ENCODE results near the gene CCDC148. TPM values are rescaled to one million over a fixed set of nuclear protein-coding genes. Genes with fewer than 3 reads are reported as not detected.

The CCDC148 gene
- total RNA-seq, 1 donor from 2014 or later, result 0.30 TPM

GRCh38 chr2:158276619-158277471 is 179.7 kb downstream of the CCDC148 start:
- intact Hi-C loops (cut with micrococcal nuclease), result no loop called here
- no peaks in the 10 kb centered on the region for H3K36me3 ChIP-seq
- no peak overlapping the region for H3K4me3 ChIP-seq
- no peaks in the 10 kb centered on the region for H3K9me3 ChIP-seq (replicated peaks)
- no peak overlapping the region for H3K27ac ChIP-seq (replicated peaks)
- no peak for DNase-seq
- no peak for TF ChIP-seq CTCF (IDR thresholded peaks at IDR 0.05; ENCODE audit: borderline replicate concordance)
- no peaks in the 10 kb centered on the region for H3K4me1 ChIP-seq
- no peaks in the 10 kb centered on the region for H3K27me3 ChIP-seq (ENCODE audit: low read depth)

GRCh38 chr2:158273791-158274190 is 182.8 kb downstream of the CCDC148 start:
- H3K4me1 ChIP-seq, result no peaks in the 10 kb centered on the region
- no peak for TF ChIP-seq CTCF (IDR thresholded peaks at IDR 0.05; ENCODE audit: borderline replicate concordance)
- no peak for DNase-seq
- no peaks in the 10 kb centered on the region for H3K27me3 ChIP-seq (ENCODE audit: low read depth)
- H3K4me3 ChIP-seq, result no peak overlapping the region
- H3K27ac ChIP-seq (replicated peaks), result no peak overlapping the region
- H3K36me3 ChIP-seq, result no peaks in the 10 kb centered on the region
- intact Hi-C loops (cut with micrococcal nuclease), result no loop called here
- no peaks in the 10 kb centered on the region for H3K9me3 ChIP-seq (replicated peaks)

- intact Hi-C loops (cut with micrococcal nuclease), result no loop called here
- H3K4me1 ChIP-seq, result no peaks in the 10 kb centered on the region
- H3K9me3 ChIP-seq (replicated peaks), result no peaks in the 10 kb centered on the region
- DNase-seq, result no peak
- no peak overlapping the region for H3K4me3 ChIP-seq
- no peaks in the 10 kb centered on the region for H3K36me3 ChIP-seq
- TF ChIP-seq CTCF (IDR thresholded peaks at IDR 0.05; ENCODE audit: borderline replicate concordance), result no peak
- H3K27ac ChIP-seq (replicated peaks), result no peak overlapping the region
- H3K27me3 ChIP-seq (ENCODE audit: low read depth), result no peaks in the 10 kb centered on the region
Observed at GRCh38 chr2:158270536-158270935, 186.0 kb downstream of the CCDC148 start.

- Histone ChIP-seq H3K4me1 (no peaks in the 10 kb centered on the region), H3K9me3 (replicated peaks) (no peaks in the 10 kb centered on the region), H3K27ac (replicated peaks) (no peak overlapping the region), H3K4me3 (no peak overlapping the region), H3K36me3 (no peaks in the 10 kb centered on the region), H3K27me3 (ENCODE audit: low read depth) (no peaks in the 10 kb centered on the region)
- no peak for DNase-seq
- intact Hi-C loops (cut with micrococcal nuclease), result no loop called here
- TF ChIP-seq CTCF (IDR thresholded peaks at IDR 0.05; ENCODE audit: borderline replicate concordance), result no peak
Observed at GRCh38 chr2:158269143-158269542, 187.4 kb downstream of the CCDC148 start.

GRCh38 chr2:158266111-158266510 is 190.4 kb downstream of the CCDC148 start:
- TF ChIP-seq CTCF (IDR thresholded peaks at IDR 0.05; ENCODE audit: borderline replicate concordance), result no peak
- intact Hi-C loops (cut with micrococcal nuclease), result no loop called here
- no peak for DNase-seq
- Histone ChIP-seq H3K27me3 (ENCODE audit: low read depth) (no peaks in the 10 kb centered on the region), H3K4me1 (no peaks in the 10 kb centered on the region), H3K4me3 (no peak overlapping the region), H3K9me3 (replicated peaks) (peaks cover 5% of the 10 kb centered on the region), H3K36me3 (no peaks in the 10 kb centered on the region), H3K27ac (replicated peaks) (no peak overlapping the region)

All from left ventricle myocardium inferior (tissue), 1 donor.